ENCODE measurements around the gene SIRPB1.
"Not testable (repeated sequence)": the region's sequence is repeated elsewhere in the genome, so short reads cannot be mapped to it uniquely, and the experiment has no call there.

SIRPB1 gene

DNA sequence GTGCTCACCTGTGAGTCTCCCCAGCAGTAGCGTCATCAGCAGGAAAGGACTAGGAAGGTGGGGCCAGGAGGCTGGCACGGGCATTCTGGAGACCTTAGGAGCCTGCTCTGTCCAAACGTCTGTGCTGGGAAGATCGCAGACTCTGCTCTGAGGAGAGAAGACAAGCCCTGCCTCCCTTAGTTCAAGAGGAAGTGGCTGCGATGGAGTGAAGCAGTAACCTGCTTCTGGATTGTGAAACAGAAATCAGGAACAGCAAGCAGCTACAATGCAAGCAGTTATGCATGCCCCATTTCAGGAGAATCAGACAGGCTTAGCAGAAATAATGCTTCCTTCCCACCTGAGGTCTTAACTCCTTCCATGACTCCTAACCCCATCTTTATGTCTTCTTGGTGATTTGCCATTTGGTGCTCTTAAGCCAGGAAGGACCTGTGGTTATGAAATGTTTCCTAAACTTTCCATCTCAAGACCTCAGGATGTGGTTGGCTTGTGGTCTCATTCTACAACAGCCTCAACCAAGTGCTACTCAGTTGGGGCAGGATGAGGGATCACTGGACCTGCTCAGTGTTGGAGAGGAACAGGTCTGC is at the start of gene SIRPB1:
SIRPB1 (minus strand) TSS at position 149 of the 584 bp plus-strand sequence; CDS start at position 84, 65 bp downstream.
- DNase-seq = no peak

DNA sequence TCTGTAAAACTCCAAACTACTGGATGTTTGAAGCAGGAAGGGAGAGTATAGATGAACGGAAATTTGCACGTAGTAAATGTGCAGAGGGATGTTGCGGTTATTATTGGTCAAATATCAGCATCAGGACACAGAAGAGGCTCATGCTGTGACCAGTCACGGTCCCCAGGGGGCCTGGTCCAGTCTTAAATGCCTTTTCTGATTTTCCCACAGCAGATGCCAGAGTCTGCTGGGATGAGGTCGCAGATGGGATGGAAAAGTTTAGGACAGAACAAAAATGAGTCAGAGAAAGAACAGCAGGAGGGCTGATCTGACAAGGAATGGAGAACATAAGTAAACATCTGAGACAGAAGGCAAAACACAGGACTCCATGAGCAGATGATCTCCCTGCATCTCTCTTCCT is 49.5 kb upstream of the SIRPB1 start:
- no peak for DNase-seq

DNA sequence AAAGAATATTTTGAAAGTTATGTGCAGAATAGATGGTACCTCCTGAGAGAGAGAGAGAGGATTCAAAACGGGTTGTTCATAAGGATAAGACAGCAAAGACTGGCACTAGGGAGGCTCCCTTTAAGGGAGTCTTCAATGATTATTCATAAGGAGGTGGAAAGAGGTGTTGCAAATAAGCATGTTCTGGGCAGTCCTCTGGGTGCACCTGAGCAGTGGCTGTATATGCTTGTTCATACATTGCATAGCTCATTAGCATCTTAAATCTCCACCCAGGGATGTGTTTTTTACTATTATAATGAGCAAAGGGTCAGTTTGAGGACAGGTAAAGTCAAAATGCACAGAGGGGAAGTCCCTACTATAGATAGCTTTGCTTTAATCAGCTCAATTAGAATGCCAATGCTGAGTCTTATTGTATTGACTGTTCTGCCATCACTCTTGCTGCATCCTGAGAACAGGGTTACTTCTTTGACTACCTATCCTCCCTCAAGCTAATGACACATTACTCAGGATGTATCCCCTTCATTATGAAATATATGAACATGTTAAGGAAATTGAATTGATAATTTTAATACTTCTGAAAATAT is 47.8 kb upstream of the SIRPB1 start:
- DNase-seq = no peak

DNA sequence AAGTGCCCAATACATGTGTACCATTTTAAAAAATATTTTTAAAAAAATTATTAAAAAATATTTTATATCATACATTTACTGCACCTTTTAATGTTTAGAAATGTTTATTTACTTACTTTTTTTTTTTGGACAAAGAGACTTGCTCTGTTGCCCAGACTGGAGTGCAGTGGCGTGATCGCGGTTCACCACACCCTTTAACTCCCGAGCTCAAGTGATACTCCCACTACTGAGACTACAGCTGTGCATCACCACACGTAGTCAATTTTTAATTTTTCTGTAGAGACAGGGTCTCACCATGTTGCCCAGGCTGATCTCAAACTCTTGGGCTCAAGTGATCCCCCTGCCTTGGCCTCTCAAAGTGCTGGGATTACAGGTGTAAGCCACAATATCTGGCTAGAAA is 47.0 kb upstream of the SIRPB1 start:
- DNase-seq = no peak

DNA sequence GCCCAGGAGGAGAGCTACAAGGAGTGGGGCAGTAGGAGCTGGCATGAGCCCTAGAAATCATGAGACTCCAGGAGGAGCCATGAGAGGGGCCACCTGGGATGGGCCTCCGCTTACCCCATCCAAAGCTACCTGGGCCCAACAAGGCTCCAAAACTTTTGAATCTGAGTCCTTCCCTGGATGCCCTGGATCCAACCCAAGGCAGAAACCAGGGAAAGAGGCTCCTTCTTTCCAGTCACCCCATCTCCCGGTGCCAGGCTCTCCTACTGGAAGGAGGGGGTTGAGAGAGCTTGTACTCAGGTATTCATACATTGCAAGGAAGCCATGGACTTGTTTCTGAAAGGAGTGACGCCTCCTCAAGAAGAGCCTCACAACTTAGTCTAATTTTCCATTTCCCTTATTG is 45.5 kb upstream of the SIRPB1 start:
- DNase-seq = no peak

DNA sequence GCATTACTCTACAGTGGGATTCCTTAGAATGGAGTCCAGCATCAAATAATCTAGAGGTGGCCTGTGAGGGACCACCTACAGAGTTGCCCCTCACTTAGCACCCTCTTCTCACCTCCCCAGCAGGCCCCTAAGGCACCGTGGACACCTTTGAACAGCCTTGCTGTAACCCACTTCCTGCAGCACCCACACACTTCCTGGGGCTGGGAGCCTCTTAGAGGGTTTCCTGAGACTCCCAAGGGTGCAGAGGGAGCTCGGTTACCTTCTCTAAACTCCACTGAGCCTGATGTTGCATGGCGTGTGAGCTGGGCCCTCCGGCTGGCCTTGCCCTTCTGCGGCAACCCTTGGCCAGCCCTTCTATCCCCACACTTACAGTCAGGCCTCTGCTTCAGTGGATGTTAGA is 45.1 kb upstream of the SIRPB1 start:
- DNase-seq = peak; percentile 54

DNA sequence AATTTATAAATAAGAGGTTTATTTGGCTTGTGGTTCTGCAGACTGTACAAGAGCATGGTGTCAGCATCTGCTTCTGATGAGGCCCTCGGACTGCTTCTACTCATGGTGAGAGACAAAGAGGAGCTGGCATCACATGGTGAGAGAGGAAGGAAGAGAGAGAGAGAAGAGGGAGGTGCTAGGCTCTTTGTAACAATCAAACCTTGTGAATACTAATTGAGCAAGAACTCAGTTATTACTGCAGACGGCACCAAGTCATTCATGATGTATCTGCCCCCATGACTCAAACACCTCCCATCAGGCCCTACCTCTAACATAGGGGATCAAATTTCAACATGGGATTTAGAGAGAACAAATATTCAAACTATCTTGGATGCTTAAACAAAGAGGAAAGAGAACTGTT is 44.1 kb upstream of the SIRPB1 start:
- no peak for DNase-seq

DNA sequence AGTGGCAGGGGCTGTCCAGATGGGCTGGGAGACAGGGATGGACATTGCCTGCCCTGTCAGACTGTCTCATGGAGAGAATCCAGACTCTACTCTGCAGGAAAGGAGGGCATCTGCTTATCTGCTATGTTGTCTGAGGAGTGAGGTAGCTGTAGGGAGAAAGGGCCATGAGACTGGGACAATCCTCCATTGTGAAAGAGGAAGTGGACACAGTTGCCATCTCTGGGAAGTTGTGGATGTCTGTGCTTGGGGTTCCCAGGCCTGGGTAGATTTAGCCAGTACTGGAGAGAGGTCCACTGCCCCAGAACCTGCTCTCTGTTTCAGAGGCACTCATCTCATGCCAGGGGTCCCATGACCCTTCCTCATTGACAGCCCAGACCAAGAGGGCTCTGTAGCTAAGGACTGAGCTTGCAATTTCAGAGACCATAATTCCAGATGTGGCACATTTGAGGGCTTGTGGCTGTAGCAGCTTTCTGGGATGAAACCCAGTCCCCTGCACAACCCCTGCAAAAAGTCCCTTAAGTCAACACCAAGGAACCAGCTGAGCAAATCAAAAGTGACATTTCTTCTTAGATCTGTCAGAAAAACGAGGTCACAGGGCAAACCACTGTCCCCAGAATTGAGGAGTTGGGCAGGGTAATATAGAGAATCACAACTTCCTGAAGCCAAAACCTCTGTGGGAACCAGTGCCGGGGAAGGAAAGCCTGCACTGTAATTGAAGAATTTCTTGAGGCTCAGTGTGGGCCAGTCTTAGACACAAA is 41.9 kb upstream of the SIRPB1 start:
- DNase-seq = no peak

DNA sequence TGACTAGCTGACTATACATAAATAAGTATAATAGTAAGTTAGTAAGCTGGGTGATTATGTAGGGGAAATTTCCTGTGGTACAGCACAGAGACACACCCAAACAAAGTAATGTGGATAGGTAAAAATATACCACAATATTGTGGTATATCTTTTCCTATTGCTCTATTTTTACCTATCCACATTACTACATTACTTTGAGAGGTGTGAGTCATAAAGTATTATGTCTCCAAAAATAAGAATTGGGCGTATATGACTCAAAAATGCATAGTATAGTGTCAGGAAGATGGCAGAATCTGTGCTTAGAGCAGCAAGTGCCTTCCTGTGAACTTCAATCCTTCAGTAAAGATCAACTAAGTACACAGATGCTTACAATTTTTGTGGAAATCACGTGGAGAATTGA is 40.4 kb upstream of the SIRPB1 start:
- DNase-seq = no peak

DNA sequence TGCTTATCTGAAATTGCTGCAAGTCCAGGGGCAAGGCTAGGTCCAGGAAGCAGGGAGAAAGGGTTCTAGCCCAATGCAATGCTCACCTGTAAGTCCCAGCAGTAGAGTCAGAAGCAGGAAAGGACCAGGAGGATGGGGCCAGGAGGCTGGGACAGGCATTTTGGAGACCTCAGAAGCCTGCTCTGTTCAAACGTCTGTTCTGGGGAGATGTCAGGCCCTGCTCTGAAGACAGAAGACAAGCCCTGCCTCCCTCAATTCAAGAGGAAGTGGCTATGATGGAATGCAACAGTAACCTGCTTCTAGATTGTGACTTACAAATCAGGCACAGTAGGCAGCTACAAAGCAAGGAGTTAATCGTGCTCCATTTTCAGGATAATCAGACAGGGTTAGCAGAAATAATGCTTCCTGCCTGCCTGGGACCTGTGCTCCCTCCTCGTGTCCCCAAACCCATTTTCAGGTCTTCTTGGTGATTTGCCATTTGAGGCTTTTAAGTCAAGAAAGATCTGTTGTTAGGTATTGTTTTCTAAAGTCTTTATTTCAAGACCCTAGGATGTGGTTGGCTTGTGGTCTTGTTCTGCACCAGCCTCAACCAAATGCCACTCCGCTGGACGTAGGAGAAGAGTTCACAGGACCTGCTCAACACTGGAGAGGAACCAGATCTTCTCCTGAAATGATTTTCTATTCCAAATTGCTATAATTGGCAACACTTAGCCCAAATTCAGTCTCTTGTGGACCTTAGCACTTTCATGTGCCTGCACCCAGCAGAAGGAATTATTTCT is 37.9 kb upstream of the SIRPB1 start, which contains the start of gene SIRPG:
SIRPG (minus strand) TSS at position 224 of the 779 bp plus-strand sequence; CDS start at position 159, 65 bp downstream.
- DNase-seq = no peak

DNA sequence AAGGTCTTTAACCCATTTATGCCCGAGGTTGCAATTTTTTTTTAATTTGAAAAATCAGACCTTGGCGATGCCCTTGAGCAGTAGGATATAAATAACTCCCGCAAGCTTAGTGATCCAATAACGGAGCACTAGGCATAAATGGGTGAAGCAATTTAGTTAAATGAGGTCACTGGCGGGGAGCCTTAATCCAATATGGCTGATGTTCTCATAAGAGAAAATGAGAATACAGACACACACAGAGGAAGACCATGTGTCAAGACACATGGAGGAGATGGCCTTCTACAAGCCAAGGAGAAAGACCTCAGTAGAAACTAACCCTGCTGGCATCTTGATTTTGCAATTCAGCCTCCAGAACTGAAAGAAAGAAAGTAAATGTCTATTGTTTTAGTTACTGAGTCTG is 37.0 kb upstream of the SIRPB1 start:
- no peak for DNase-seq

DNA sequence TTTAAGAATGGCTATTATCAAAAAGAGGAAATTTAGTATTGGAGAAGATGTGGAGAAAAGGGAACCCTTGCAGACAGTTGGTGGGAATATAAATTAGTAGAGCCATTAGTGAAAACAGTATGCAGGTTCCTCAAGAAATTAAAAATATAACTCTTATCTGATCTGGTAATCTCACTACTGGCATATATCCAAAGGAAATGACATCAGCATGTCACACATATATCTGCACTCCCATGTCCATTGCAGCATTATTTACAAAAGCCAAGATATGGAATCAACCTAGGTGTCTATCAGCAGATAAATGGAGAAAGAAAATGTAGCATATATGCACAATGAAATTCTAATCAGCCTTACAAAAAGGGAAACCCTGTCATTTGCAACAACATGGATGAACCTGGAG is 35.2 kb upstream of the SIRPB1 start:
- DNase-seq = no peak

DNA sequence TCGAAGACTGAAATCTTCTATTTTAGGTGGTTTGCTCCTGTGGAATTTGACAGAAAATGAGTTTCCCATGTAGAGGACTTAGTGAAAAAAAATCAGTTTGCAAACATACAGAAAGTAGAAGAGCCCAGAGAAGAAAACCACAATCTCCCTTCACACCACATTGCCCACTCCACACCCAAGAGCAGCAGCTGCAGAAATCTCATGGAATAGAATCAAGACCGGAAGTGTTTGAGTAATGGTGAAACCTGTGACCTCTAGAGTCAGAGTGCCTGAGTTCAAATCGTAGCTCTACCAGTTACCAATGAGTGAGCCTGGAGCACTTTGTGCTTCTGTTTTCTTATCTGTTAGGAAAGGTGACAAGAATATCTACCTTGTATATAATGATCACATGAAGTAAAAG is 33.2 kb upstream of the SIRPB1 start:
- DNase-seq = no peak

DNA sequence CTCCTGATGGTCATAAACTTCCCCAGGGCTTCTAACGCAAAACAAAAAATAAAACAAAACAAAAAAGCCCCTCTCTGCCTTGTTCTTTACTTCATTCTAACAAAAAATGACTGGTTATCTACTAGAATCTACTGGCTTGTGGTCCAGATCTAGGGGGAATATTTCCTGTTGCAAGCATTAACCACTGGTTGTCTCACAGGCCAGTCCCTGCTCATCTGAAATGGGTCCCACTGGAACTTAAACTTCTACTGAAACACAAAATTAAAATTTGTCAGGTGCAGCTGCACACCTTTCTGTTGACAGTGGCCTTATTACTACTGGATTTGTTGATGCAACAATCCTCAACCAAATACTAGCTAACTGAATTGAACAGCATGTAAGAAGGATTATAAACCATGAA is 32.3 kb upstream of the SIRPB1 start:
- no peak for DNase-seq

DNA sequence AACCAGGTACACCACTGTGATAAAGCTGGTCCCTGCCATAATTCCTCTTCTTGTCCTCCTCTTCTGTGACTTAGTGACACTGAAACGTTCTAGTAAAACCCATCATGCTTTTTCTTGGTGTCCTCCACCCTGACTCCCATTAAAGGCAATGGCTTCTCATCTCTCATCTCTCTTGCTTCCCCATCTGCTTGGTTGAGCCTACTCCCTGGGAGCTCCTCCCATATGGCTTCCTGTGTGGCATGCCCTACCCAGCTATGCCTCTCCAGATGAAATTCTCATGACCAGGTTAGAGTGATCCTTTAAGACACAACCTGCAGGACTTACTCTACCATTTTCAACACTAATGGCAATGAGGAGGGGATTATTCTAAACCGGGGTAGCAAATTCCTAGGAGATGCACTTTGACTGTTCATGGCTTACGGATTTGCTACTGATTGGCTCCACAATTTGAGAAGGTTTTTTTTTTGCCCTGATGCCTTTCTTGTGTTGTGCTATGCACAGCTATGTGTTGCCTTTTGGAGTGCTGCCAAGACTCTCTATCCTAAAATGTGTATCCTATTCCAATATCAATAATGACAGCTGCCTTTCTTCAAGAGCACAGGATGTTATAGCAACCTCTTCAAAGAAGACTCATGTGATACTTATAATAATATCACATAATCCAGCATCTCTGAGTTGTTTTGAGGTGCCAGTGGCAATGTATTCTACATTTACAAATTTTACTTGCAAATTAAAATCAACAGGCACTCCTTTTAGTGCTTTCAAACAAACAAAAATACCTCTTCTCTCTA is 31.7 kb upstream of the SIRPB1 start:
- DNase-seq = no peak

DNA sequence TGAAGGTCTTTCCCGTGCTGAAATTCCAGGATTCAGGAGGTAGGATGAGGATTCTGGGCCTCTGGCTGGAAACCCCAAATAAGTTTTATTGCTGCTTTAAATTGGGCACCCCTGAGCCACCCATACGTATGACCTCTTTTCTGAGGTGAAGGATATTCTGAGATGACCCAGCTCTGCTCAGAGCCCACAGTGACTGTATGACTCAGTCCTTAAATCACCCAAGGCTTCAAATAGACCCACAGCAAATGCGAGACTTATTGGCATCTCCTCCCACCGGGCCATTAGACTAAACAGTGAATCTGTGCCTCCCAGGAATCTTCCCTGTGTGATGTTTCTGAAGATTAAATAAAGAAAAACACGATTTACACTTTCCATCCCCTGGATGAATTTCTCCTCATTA is 28.3 kb upstream of the SIRPB1 start:
- no peak for DNase-seq

DNA sequence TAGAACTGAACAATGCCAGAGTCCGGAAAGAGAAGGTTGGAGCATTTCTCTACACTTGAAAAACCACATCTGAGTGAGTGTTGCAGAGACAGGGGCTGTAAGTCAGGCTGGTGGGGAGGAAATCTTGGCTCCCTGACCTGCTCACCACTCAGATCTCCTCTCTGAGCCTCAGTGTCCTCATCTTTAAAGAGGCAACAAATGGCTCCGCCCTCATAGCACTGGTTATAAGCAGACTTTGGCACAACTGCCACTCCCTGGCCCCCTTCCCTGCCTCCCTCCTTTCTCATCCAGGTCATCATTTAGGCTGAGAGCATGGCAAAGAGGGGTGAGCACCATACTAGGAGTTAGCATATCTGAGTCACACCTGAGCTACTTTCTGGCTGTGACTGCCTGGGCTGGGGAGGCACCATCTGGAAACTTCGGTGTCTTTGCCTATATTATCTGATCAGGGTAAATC is 27.2 kb upstream of the SIRPB1 start:
- peak; percentile 41 for DNase-seq

DNA sequence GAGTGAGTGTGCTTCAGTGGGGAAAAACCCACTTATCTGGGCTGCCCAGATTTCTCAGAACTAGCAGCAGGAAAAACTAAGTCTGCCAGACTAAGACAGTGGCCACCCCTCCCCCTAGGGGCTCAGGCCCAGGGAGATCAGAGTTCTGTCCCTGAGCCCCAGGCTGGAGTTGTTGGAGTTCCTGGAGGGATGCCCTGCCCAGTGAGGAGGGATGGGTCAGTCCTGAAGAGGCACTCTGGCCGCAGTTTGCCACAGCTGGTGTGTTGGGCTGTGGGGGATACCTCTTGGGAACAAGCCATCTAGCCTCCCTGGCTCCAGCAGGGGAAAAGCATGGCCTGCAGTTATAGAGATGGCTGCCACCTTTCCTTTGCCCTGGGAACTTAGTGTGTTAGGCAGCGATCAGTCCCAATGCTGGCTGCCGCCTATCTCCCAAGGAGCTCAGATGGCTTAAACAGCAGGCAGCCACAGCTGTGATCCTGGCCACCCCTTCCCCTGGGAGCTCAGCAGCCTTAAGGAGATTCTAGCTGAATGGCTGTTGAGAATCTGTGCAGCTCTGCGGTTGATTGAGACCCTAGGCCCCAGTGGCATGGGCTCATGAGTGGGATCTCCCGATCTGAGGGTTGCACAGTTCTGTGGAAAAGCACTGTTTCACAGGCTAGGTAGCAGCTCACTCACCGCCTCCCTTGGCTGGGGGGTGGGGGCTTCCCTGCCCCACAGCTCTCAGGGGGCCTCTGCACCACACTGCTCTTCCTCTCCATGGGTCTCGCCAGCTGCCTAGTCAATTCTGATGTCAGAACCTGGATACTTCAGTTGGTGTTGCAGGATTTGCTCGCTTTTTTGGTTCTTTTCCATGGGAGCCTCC is 24.5 kb upstream of the SIRPB1 start:
- DNase-seq = no peak

DNA sequence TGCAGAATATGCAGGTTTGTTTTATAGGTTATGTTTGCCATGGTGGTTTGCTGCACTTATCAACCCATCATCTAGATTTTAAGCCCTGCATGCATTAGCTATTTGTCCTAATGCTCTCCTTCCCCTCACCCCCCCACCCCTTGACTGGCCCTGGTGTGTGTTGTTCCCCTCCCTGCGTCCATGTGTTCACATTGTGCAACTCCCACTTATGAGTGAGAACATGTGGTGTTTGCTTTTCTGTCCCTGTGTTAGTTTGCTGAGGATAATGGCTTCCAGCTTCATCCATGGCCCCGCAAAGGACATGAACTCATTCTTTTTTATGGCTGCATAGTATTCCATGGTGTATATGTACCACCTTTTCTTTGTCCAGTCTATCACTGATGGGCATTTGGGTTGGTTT is 18.8 kb upstream of the SIRPB1 start:
- not testable (repeated sequence) for DNase-seq

DNA sequence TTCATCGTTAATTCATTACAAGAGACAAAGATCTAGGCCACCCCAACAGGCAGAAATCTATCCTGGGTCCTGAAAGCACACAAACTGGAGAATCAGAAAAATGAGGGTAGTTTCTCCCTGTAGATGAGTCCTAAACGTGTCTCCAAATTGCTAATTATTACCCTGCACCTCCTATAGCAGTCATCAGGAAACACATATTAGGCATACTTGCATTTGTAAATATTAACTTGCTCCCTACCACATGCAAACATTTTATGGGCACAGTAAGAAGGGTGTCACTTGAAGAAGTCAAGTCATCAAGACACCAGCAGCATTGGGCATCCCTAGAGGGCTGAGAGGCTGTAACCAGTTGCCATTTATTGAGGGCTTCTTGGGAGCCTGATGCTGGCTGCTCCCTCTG is 17.9 kb upstream of the SIRPB1 start:
- no peak for DNase-seq

DNA sequence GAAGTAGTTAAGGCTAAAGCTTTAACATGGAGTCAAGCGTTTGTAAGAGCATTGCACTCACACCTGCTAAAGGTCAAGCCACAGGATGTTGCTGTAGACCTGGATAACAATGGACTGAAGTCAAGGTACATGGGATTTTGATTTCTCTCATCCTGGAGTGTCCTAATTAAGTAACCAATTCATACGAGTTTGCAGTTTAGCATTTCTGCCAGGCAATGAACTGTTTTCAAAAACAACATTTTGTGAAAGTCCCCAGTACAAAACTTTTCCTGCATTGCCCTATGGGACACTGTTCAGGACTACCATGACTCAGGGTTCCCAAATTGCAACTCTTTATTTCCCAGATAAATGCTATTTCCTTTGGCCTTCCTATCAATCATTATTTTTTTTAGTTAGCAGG is 17.4 kb upstream of the SIRPB1 start:
- no peak for DNase-seq

DNA sequence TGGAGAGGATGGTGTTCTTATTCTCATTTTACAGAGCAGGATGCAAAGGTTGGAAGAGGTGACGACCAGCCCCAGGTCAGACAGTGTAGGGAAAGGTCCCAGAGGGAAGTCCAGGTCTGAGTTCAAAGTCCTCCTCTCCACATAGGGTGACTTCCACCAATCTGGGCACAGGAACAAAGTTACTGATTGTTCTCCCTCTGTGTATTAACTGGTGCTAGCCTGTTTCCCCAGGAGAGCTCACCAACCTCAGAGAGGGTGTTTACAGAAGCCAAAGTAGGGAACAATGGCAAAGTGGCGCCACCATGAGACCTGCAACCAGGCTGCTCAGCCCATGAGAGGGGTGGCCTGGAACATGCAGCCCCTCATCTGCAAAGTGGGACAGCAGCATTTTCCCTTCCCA is 16.8 kb upstream of the SIRPB1 start:
- DNase-seq = no peak

Measured in stimulated activated CD4-positive, alpha-beta T cell treated with anti-CD3 and anti-CD28 coated beads, Interleukin-4, amount 100 ng/mL, for 1 hour (primary cell).